Upper lobe of left lung (tissue), 6 donors: Measurements from ENCODE around the gene OAS2. TPM values are rescaled to one million over a fixed set of nuclear protein-coding genes. Genes with fewer than 3 reads are reported as not detected.

ENCODE experiments used
- ATAC-seq, 2 donors: fragments of 200-7000 bp; cut with Tn5 transposase; one replicate each; pipeline ENCODE4 v1.9.1; 2022; ENCODE audit warnings: mild to moderate bottlenecking in 2 of 2, moderate library complexity in 2 of 2; ENCODE audit not compliant: low FRiP score in 2 of 2
- DNase-seq, 2 donors: peaks; one replicate each; pipeline ENCODE4 v3.0.0-alpha.2; 2019 to 2020
- H3K27ac ChIP-seq, 4 donors: fragments of 200-600 bp; sonication (generic); one replicate each; pipeline ENCODE4 v1.5.1; 2016 to 2019
- H3K27me3 ChIP-seq, 4 donors: fragments of 200-600 bp; sonication (generic); one replicate each; pipeline ENCODE4 v1.5.1; 2017 to 2019
- H3K36me3 ChIP-seq, 4 donors: fragments of 200-600 bp; sonication (generic); one replicate each; pipeline ENCODE4 v1.5.1; 2016 to 2019
- H3K4me1 ChIP-seq, 4 donors: fragments of 200-600 bp; sonication (generic); one replicate each; pipeline ENCODE4 v1.5.1; 2018 to 2019
- H3K4me3 ChIP-seq, 4 donors: fragments of 200-600 bp; sonication (generic); one replicate each; pipeline ENCODE4 v1.5.1; 2017 to 2019; ENCODE audit warnings: mild to moderate bottlenecking in 2 of 4, moderate library complexity in 1 of 4
- H3K9me3 ChIP-seq, 4 donors: fragments of 200-600 bp; sonication (generic); one replicate each; pipeline ENCODE4 v1.5.1; 2018 to 2019
- EP300 ChIP-seq, 4 donors: sonication (generic); formaldehyde crosslinking; IDR thresholded peaks; one replicate each; pipeline ENCODE4 v1.5.1; 2017; ENCODE audit warnings: antibody characterized with exemption in 4 of 4, control low read depth in 2 of 4
- POLR2A ChIP-seq, 4 donors: fragments of 450-650 bp; IDR thresholded peaks; one replicate each; pipeline ENCODE4 v1.5.1; 2016 to 2017; ENCODE audit warnings: antibody characterized with exemption in 4 of 4, mild to moderate bottlenecking in 2 of 4
- POLR2AphosphoS5 ChIP-seq, 2 donors: sonication (generic); formaldehyde crosslinking; IDR thresholded peaks; one replicate each; pipeline ENCODE4 v1.5.1; 2017; ENCODE audit warnings: antibody characterized with exemption in 2 of 2
- whole genome bisulfite sequencing, 2 donors: methylation state at CpG; one replicate each; pipeline ENCODE4 v1.1.5; 2017 to 2018; 5-methylcytosine and 5-hydroxymethylcytosine counted together
- total RNA-seq, 6 donors: library from RNA; depleted of rRNA in 4 of 6; stranded (reverse); fragments of >200 nt in 4 of 6; gene quantifications; one replicate each; pipeline versions ENCODE4 v1.1.0 to v1.2.1, GENCODE V29; 2016 to 2021
- TF ChIP-seq, protein P1 (sequence below), 6 experiments: fragments of 450-650 bp in 4 of 6; fragments of 200-600 bp in 2 of 6; sonication (generic) in 2 of 6; IDR thresholded peaks; one replicate each; pipeline ENCODE4 v1.5.1; 2016 to 2019; ENCODE audit warnings: antibody characterized with exemption in 6 of 6
- donor health status: DM: no; HTN: no; CAD: no; lungs with moderate emphysema.
- donor health status: DM: no; HTN: yes; CAD: no; lungs with severe emphysema.

OAS2 gene, protein sequence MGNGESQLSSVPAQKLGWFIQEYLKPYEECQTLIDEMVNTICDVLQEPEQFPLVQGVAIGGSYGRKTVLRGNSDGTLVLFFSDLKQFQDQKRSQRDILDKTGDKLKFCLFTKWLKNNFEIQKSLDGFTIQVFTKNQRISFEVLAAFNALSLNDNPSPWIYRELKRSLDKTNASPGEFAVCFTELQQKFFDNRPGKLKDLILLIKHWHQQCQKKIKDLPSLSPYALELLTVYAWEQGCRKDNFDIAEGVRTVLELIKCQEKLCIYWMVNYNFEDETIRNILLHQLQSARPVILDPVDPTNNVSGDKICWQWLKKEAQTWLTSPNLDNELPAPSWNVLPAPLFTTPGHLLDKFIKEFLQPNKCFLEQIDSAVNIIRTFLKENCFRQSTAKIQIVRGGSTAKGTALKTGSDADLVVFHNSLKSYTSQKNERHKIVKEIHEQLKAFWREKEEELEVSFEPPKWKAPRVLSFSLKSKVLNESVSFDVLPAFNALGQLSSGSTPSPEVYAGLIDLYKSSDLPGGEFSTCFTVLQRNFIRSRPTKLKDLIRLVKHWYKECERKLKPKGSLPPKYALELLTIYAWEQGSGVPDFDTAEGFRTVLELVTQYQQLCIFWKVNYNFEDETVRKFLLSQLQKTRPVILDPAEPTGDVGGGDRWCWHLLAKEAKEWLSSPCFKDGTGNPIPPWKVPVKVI
- 10 to 100 TPM; 17.2 to 59.7 (median 20.1) TPM for total RNA-seq

DNA sequence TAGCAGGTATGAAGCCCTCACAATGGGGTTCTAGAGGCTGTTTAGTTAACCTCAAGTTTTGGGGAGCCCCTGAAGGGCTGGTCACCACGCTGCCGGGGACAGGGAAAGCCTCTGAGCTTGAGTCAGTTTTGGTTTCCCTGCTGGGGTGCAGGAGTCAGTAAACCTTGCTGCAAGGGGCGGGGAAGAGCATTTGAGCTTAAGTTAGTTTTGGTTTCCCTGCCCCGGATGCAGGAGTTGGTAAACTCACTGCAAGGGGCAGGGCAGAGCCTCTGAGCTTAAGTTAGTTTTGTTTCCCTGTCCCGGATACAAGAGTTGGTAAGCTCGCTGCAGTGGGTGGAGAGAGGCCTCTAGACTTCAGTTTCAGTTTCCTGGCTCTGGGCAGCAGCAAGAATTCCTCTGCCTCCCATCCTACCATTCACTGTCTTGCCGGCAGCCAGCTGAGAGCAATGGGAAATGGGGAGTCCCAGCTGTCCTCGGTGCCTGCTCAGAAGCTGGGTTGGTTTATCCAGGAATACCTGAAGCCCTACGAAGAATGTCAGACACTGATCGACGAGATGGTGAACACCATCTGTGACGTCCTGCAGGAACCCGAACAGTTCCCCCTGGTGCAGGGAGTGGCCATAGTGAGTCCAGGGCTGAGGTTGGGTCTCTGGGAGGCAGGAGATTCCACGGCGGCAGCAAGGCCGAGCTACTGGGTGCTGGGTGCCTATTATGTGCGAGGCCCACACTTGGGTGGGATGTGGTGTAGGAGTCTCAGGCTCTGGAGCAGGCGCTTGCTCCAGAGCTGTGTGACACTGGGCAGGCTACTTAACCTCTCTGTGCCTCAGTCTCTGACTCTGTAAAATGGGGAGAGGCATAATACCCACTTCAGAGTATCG is at the start of gene OAS2:
Gene OAS2, plus strand, starts transcription at position 357 of the 878 bp plus-strand sequence. Its CDS starts 90 bp downstream, at position 447.
- no peaks in the 10 kb centered on the region for H3K9me3 ChIP-seq
- peak within 1 kb of the TSS; percentile 36 to 65 (median 51) for H3K4me3 ChIP-seq
- ATAC-seq: peak; percentile 93 to 96
- peaks cover 8 to 24% (median 14%) of the 10 kb centered on the region in 4 donors for H3K4me1 ChIP-seq
- H3K27me3 ChIP-seq: no peaks in the 10 kb centered on the region
- DNase-seq: peak; percentile 24 to 75
- H3K36me3 ChIP-seq: no peaks in the 10 kb centered on the region
- 15 to 20% methylated on average over 8 to 19 of the region's 19 CpGs for WGBS, 2 donors
- peak within 1 kb of the TSS; percentile 85 to 95 (median 88) for H3K27ac ChIP-seq
- TF ChIP-seq EP300 (IDR thresholded peaks at IDR 0.05): no peak
- TF ChIP-seq, protein P1, sequence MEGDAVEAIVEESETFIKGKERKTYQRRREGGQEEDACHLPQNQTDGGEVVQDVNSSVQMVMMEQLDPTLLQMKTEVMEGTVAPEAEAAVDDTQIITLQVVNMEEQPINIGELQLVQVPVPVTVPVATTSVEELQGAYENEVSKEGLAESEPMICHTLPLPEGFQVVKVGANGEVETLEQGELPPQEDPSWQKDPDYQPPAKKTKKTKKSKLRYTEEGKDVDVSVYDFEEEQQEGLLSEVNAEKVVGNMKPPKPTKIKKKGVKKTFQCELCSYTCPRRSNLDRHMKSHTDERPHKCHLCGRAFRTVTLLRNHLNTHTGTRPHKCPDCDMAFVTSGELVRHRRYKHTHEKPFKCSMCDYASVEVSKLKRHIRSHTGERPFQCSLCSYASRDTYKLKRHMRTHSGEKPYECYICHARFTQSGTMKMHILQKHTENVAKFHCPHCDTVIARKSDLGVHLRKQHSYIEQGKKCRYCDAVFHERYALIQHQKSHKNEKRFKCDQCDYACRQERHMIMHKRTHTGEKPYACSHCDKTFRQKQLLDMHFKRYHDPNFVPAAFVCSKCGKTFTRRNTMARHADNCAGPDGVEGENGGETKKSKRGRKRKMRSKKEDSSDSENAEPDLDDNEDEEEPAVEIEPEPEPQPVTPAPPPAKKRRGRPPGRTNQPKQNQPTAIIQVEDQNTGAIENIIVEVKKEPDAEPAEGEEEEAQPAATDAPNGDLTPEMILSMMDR (IDR thresholded peaks at IDR 0.05): no peak
- TF ChIP-seq POLR2A (IDR thresholded peaks at IDR 0.05): peak in 3 of 4 donors; percentile 47 to 87 (median 58)
- peak; percentile 59 to 73 for TF ChIP-seq POLR2AphosphoS5 (IDR thresholded peaks at IDR 0.05)

DNA sequence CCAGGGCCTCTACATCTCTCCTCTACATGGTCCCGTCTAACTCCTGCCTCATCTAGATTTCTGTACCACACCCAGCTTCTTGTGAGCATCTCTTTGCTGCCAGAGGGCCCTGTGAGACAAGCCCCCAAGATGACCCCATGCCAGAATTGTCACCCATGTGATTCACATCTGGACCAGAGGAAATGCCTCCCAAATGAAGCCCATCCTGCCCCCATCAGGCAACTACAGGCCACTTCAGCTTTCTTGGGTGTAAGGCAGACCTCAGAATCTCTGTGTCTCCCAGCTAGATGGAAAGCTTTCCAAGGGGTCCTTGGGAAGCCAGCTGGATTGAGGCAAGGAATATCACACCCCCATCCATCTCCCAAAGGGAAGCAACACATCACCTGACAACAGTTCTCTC is 49.3 kb upstream of the OAS2 start:
- no peak overlapping the region for H3K4me3 ChIP-seq
- no peak overlapping the region for H3K27ac ChIP-seq
- TF ChIP-seq, protein P1 (IDR thresholded peaks at IDR 0.05): no peak
- TF ChIP-seq POLR2AphosphoS5 (IDR thresholded peaks at IDR 0.05) (no peak), EP300 (IDR thresholded peaks at IDR 0.05) (no peak), POLR2A (IDR thresholded peaks at IDR 0.05) (no peak)
- H3K27me3 ChIP-seq: no peaks in the 10 kb centered on the region
- H3K4me1 ChIP-seq: no peaks in the 10 kb centered on the region
- H3K36me3 ChIP-seq: no peaks in the 10 kb centered on the region
- ATAC-seq (no peak), DNase-seq (no peak)
- H3K9me3 ChIP-seq: no peaks in the 10 kb centered on the region
- WGBS, 2 donors: 100% methylated on average over 1 of the region's 1 CpG

DNA sequence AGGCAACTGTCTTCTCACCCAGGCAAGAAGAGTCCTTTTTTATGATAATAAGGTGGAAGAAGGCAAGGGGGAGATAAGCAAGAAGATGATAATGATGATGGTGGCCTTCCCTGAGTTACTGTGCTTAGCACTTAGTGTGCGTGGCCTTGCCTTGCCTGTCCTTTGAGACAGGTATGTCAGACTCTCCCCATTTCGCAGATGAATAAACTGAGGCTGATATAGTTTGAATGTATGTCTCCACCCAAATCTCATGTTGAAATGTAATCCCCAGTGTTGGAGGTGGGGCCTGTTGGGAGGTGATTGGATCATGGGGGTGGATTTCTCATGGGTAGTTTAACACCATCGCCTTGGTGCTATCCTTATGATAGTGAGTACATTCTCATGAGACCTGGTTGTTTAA is 48.6 kb upstream of the OAS2 start:
- TF ChIP-seq EP300 (IDR thresholded peaks at IDR 0.05) (no peak), POLR2AphosphoS5 (IDR thresholded peaks at IDR 0.05) (no peak), POLR2A (IDR thresholded peaks at IDR 0.05) (no peak)
- TF ChIP-seq, protein P1 (IDR thresholded peaks at IDR 0.05): no peak
- Histone ChIP-seq H3K4me3 (no peak overlapping the region), H3K27ac (no peak overlapping the region), H3K27me3 (no peaks in the 10 kb centered on the region), H3K9me3 (no peaks in the 10 kb centered on the region), H3K36me3 (no peaks in the 10 kb centered on the region), H3K4me1 (no peaks in the 10 kb centered on the region)
- 93 to 97% methylated on average over 3 of the region's 3 CpGs for WGBS, 2 donors
- ATAC-seq (no peak), DNase-seq (no peak)

DNA sequence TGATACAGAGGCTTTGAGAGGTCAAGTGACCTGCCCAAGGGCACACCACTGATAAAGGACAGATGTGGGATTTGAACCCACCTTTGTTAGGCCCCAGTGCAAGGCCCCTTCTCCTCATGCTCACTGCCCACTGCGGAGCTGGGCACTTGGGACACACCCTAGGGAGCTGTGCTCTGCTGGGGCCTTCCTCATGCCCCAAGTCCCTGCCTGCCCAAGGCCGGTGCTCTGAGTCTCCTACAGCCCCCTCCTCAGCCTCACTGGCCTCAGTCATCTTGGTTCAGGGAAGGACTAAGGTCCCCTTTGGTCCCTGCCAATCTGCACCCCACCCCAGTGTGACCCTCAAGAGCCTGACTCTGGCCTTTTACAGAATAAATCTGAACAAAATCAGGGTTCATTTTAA is 48.0 kb upstream of the OAS2 start:
- TF ChIP-seq POLR2A (IDR thresholded peaks at IDR 0.05) (no peak), EP300 (IDR thresholded peaks at IDR 0.05) (no peak), POLR2AphosphoS5 (IDR thresholded peaks at IDR 0.05) (no peak)
- TF ChIP-seq, protein P1 (IDR thresholded peaks at IDR 0.05): no peak
- H3K9me3 ChIP-seq: no peaks in the 10 kb centered on the region
- no peaks in the 10 kb centered on the region for H3K4me1 ChIP-seq
- H3K36me3 ChIP-seq: no peaks in the 10 kb centered on the region
- no peak for ATAC-seq
- WGBS, 2 donors: 93 to 100% methylated on average over 2 of the region's 2 CpGs
- no peaks in the 10 kb centered on the region for H3K27me3 ChIP-seq
- no peak for DNase-seq
- H3K27ac ChIP-seq: no peak overlapping the region
- H3K4me3 ChIP-seq: no peak overlapping the region
